HG02759 (cell line): ENCODE data around the gene POLG.
"Not testable (repeated sequence)": the region's sequence is repeated elsewhere in the genome, so short reads cannot be mapped to it uniquely, and the experiment has no call there.

ENCODE experiments used
- ATAC-seq: cut with Tn5 transposase; IDR thresholded peaks from one replicate; pipeline ENCODE4 v1.9.1; 2021; ENCODE audit warnings: mild to moderate bottlenecking, moderate library complexity; ENCODE audit not compliant: unreplicated experiment

Gene POLG

GRCh38 chr15:89293012-89293411 lies 41.6 kb downstream of the POLG start:
- ATAC-seq: no peak

GRCh38 chr15:89291934-89292438 lies 42.6 kb downstream of the POLG start:
- ATAC-seq: no peak

GRCh38 chr15:89283201-89283600 lies 51.4 kb downstream of the POLG start:
- no peak for ATAC-seq

- ATAC-seq: no peak
Observed at GRCh38 chr15:89282631-89283030, 52.0 kb downstream of the POLG start.

GRCh38 chr15:89278307-89278706 lies 56.3 kb downstream of the POLG start:
- no peak for ATAC-seq

GRCh38 chr15:89277281-89277680 lies 57.3 kb downstream of the POLG start:
- not testable (repeated sequence) for ATAC-seq
